ENCODE results near the gene JAZF1.

Gene JAZF1

GRCh38 chr7:28068811-28069216 is 111.8 kb downstream of the JAZF1 start:
- intact Hi-C loops (cut with DNase I; ENCODE audit: low total_unique reads): no loop called here
- no peak overlapping the region for H3K27ac ChIP-seq

GRCh38 chr7:28067171-28067570 is 113.4 kb downstream of the JAZF1 start:
- no peak overlapping the region for H3K4me3 ChIP-seq
- no peak for TF ChIP-seq CTCF (IDR thresholded peaks at IDR 0.05)
- peaks cover 0 to 42% (median 21%) of the 10 kb centered on the region in 4 donors for H3K4me1 ChIP-seq
- intact Hi-C loops (cut with DNase I; ENCODE audit: low total_unique reads): no loop called here
- H3K27ac ChIP-seq: no peak overlapping the region
- no peaks in the 10 kb centered on the region for H3K36me3 ChIP-seq
- H3K9me3 ChIP-seq: no peaks in the 10 kb centered on the region
- H3K27me3 ChIP-seq: no peaks in the 10 kb centered on the region
- DNase-seq: no peak

More at GRCh38 chr7:28068811-28069216, 111.8 kb downstream of the JAZF1 start:
- DNase-seq: no peak
- Histone ChIP-seq H3K9me3 (no peaks in the 10 kb centered on the region), H3K4me1 (peaks cover 0 to 38% (median 21%) of the 10 kb centered on the region in 4 donors), H3K4me3 (no peak overlapping the region), H3K27me3 (no peaks in the 10 kb centered on the region), H3K36me3 (no peaks in the 10 kb centered on the region)
- no peak for TF ChIP-seq CTCF (IDR thresholded peaks at IDR 0.05)

GRCh38 chr7:28065721-28066285 is 114.8 kb downstream of the JAZF1 start:
- H3K4me3 ChIP-seq: no peak overlapping the region

GRCh38 chr7:28065308-28065707 is 115.3 kb downstream of the JAZF1 start:
- no peak for DNase-seq
- H3K4me3 ChIP-seq: no peak overlapping the region
- H3K27me3 ChIP-seq: no peaks in the 10 kb centered on the region
- no peak for TF ChIP-seq CTCF (IDR thresholded peaks at IDR 0.05)
- peaks cover 0 to 31% (median 16%) of the 10 kb centered on the region in 4 donors for H3K4me1 ChIP-seq
- no peaks in the 10 kb centered on the region for H3K36me3 ChIP-seq
- intact Hi-C loops (cut with DNase I; ENCODE audit: low total_unique reads): no loop called here
- no peaks in the 10 kb centered on the region for H3K9me3 ChIP-seq
- H3K27ac ChIP-seq: no peak overlapping the region

More at GRCh38 chr7:28065721-28066285, 114.8 kb downstream of the JAZF1 start:
- H3K27ac ChIP-seq: no peak overlapping the region
- no peaks in the 10 kb centered on the region for H3K27me3 ChIP-seq
- peaks cover 0 to 36% (median 20%) of the 10 kb centered on the region in 4 donors for H3K4me1 ChIP-seq
- TF ChIP-seq CTCF (IDR thresholded peaks at IDR 0.05): no peak
- intact Hi-C loops (cut with DNase I; ENCODE audit: low total_unique reads): no loop called here
- H3K9me3 ChIP-seq: no peaks in the 10 kb centered on the region
- H3K36me3 ChIP-seq: no peaks in the 10 kb centered on the region
- DNase-seq: no peak

- intact Hi-C loops (cut with DNase I; ENCODE audit: low total_unique reads): no loop called here
- Histone ChIP-seq H3K4me3 (no peak overlapping the region), H3K36me3 (no peaks in the 10 kb centered on the region), H3K9me3 (no peaks in the 10 kb centered on the region), H3K27ac (no peak overlapping the region), H3K27me3 (no peaks in the 10 kb centered on the region), H3K4me1 (peaks cover 0 to 23% (median 7%) of the 10 kb centered on the region in 4 donors)
- no peak for TF ChIP-seq CTCF (IDR thresholded peaks at IDR 0.05)
- DNase-seq: no peak
These were observed 116.2 kb downstream of the JAZF1 start for GRCh38 chr7:28064437-28064836.

Measured in tibial artery (tissue), 4 donors.